IPS-NIHi7 (cell line): ENCODE results near the gene SMG6.
"Not testable (repeated sequence)": the region's sequence is repeated elsewhere in the genome, so short reads cannot be mapped to it uniquely, and the experiment has no call there.

Source experiments
- DNase-seq: peaks from one replicate; pipeline ENCODE4 v3.0.0; 2012; ENCODE audit warnings: mixed read lengths; ENCODE audit errors: extremely low spot score

SMG6 gene

GRCh38 chr17:2178798-2179501, 124.6 kb downstream of the SMG6 start:
- no peak for DNase-seq

- no peak for DNase-seq
Measured at GRCh38 chr17:2177235-2177811, 126.3 kb downstream of the SMG6 start.

- DNase-seq: no peak
Measured at GRCh38 chr17:2176499-2177169, 127.0 kb downstream of the SMG6 start.

GRCh38 chr17:2175294-2175628, 128.3 kb downstream of the SMG6 start:
- no peak for DNase-seq

- DNase-seq: no peak
Measured at GRCh38 chr17:2174468-2175293, 128.9 kb downstream of the SMG6 start.

GRCh38 chr17:2174014-2174413, 129.6 kb downstream of the SMG6 start:
- no peak for DNase-seq

GRCh38 chr17:2172999-2173398, 130.6 kb downstream of the SMG6 start:
- DNase-seq: no peak

- no peak for DNase-seq
Measured at GRCh38 chr17:2172077-2172851, 131.3 kb downstream of the SMG6 start.

GRCh38 chr17:2171702-2172076, 131.9 kb downstream of the SMG6 start:
- no peak for DNase-seq

- peak; percentile 75 for DNase-seq
Measured at GRCh38 chr17:2170023-2170422, 133.6 kb downstream of the SMG6 start.

- not testable (repeated sequence) for DNase-seq
Measured at GRCh38 chr17:2165723-2166122, 137.9 kb downstream of the SMG6 start.

- no peak for DNase-seq
Measured at GRCh38 chr17:2158396-2158780, 145.2 kb downstream of the SMG6 start.

- no peak for DNase-seq
Measured at GRCh38 chr17:2157675-2158395, 145.8 kb downstream of the SMG6 start.

GRCh38 chr17:2157081-2157480, 146.5 kb downstream of the SMG6 start:
- no peak for DNase-seq

GRCh38 chr17:2156666-2157065, 146.9 kb downstream of the SMG6 start:
- no peak for DNase-seq

- DNase-seq: no peak
Measured at GRCh38 chr17:2155573-2155972, 148.0 kb downstream of the SMG6 start.

- DNase-seq: no peak
Measured at GRCh38 chr17:2151358-2152033, 152.1 kb downstream of the SMG6 start.

GRCh38 chr17:2150806-2151205, 152.8 kb downstream of the SMG6 start:
- no peak for DNase-seq

GRCh38 chr17:2149934-2150333, 153.7 kb downstream of the SMG6 start:
- no peak for DNase-seq

GRCh38 chr17:2146132-2146871, 157.3 kb downstream of the SMG6 start:
- DNase-seq: no peak
